ENCODE measurements around the gene PANX2. TPM values are rescaled to one million over a fixed set of nuclear protein-coding genes. Genes with fewer than 3 reads are reported as not detected.
A peak's percentile ranks its signal among the peaks of the same experiment; 100 is the strongest.

Gene PANX2
- total and polyA plus RNA-seq, 9 of the 15 experiments (the other 6 are each of a cell fraction or from before 2014, with no cell fraction given): 0.01 to 3.9 (median 0.67) TPM; not detected in 1

DNA sequence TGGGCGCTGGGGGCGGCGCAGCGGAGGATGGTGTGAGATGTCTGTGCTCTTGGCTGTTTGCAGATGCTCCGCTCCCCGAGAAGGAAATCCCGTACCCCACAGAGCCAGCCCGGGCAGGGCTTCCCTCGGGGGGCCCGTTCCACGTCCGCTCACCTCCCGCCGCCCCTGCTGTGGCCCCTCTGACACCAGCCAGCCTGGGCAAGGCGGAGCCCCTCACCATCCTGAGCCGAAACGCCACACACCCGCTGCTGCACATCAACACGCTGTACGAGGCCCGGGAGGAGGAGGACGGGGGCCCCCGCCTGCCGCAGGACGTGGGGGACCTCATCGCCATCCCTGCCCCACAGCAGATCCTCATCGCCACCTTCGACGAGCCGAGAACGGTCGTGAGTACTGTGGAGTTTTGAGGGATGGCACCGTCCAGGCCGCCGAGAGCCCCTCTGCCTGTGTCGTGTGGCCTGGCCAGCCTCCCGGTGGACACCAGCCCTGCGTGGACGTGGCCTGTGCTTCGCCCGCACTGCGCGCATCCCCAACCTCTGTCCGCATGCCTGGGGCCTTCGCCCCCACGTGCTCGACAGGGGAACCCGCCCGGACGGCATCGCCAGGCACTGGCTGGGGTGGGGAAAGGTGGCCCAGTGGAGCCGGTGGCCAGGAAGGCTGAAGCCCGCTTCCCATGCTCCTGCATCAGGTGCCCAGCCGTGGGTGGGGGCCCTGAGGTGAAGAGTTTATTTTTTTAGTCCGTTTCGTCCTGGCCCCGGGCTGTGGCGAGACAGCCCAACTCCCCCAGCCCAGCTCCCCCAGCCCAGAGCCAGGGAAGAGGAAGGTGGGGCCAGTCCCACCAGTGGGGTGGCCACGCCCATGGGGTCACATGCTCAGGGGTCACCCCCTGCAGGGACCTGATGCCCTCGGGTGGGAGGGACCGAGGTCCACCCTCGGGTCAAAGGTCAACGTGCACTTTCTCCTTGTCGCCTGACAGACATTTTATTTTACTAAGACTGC lies 8.6 kb downstream of the PANX2 start:
- WGBS (ENCODE audit: insufficient coverage, low coverage, missing lambda C conversion rate): 78% methylated on average over 20 of the region's 64 CpGs
- no peak overlapping the region for H3K9ac ChIP-seq (ENCODE audit: insufficient read depth in 1 of 2, low read depth in 2 of 2, low read length in 2 of 2)
- H3K4me1 ChIP-seq (replicated peaks in 1 of 2; ENCODE audit: control insufficient read depth in 2 of 2, insufficient read depth in 2 of 2, low read length in 2 of 2): peaks cover 0 to 59% of the 10 kb centered on the region in 2 experiments; a peak in 2 of 5 replicates
- no peaks in the 10 kb centered on the region for H3K36me3 ChIP-seq (ENCODE audit: control insufficient read depth, insufficient read depth, low read length)
- peak; percentile 64; the same call in 1 of the 2 replicates for TF ChIP-seq NR2C2 (CRISPR knock-in tag; IDR thresholded peaks at IDR 0.05)
- TF ChIP-seq NR2C2 (tag; IDR thresholded peaks at IDR 0.05): peak; percentile 31; the same call in 1 of the 2 replicates
- no peak for TF ChIP-seq ZNF324 (CRISPR knock-in tag; IDR thresholded peaks at IDR 0.05)
- peak; percentile 81 for TF ChIP-seq NR2C1 (IDR thresholded peaks at IDR 0.05)
- peak; percentile 74 for TF ChIP-seq NR2C1 (tag; IDR thresholded peaks at IDR 0.05)
- peak; percentile 34; the same call in 1 of the 2 replicates for TF ChIP-seq POLR2G (IDR thresholded peaks at IDR 0.05; ENCODE audit: low read depth, low read length)
- ChIA-PET POLR2A (no interaction called here), CTCF (ENCODE audit: low intra/inter-chr PET ratio) (interaction anchor here (0.5 kb wide), 1 partner anchor 62 kb away, joined by 3 read pairs; no protein-coding TSS in a partner anchor)
- no peak overlapping the region for H3K4me2 ChIP-seq (ENCODE audit: insufficient read depth, low read length)
- DNase-seq (ENCODE audit: extremely low read depth in 1 of 4, low spot score in 3 of 4) (peak in 3 of 4 experiments; percentile 37 to 45 (median 42)), ATAC-seq (no peak), FAIRE-seq (no peak)
- no peak overlapping the region for H3K27ac ChIP-seq (ENCODE audit: extremely low read depth, low read depth, low read length)
- no peaks in the 10 kb centered on the region for H3K79me2 ChIP-seq (ENCODE audit: control insufficient read depth, insufficient read depth, low read length)
- no TSS peak for BruUV-seq (replicated peaks)
- H2AFZ ChIP-seq (ENCODE audit: low read depth, low read length): no peak overlapping the region
- no peaks in the 10 kb centered on the region for H4K20me1 ChIP-seq (replicated peaks; ENCODE audit: control insufficient read depth, insufficient read depth, low read length)
- H3K9me1 ChIP-seq (ENCODE audit: control insufficient read depth, insufficient read depth, low read length): no peaks in the 10 kb centered on the region
- in situ Hi-C loops (cut with MboI) (no loop called here), intact Hi-C loops (cut with micrococcal nuclease) (no loop called here)
- H3K9me3 ChIP-seq (replicated peaks; ENCODE audit: control insufficient read depth, insufficient read depth, low read depth, low read length): no peaks in the 10 kb centered on the region
- no peak overlapping the region for H3K4me3 ChIP-seq
- no peaks in the 10 kb centered on the region for H3K27me3 ChIP-seq (ENCODE audit: control insufficient read depth in 2 of 2, insufficient read depth in 2 of 2, low read length in 2 of 2)
